Activated CD8-positive, alpha-beta T cell treated with anti-CD3 and anti-CD28 coated beads for 36 hours (primary cell): Measurements from ENCODE around the gene VPS37C. TPM values are rescaled to one million over a fixed set of nuclear protein-coding genes. Genes with fewer than 3 reads are reported as not detected.
"Not testable (repeated sequence)": the region's sequence is repeated elsewhere in the genome, so short reads cannot be mapped to it uniquely, and the experiment has no call there.

ENCODE experiments used
- ATAC-seq: fragments of 200-7000 bp; cut with Tn5 transposase; one replicate; pipeline ENCODE4 v1.10.0; 2021; ENCODE audit warnings: mild to moderate bottlenecking, moderate library complexity
- CTCF ChIA-PET: fragments of 350-600 bp; sonication (Branson Sonifier 250); formaldehyde crosslinking; loops from one replicate; lab custom pipeline; 2021; ENCODE audit warnings: antibody characterized with exemption; lab: Charles Lee
- POLR2A ChIA-PET: fragments of 350-600 bp; sonication (Branson Sonifier 250); formaldehyde crosslinking; loops from one replicate; lab custom pipeline; 2021; ENCODE audit warnings: antibody characterized with exemption; lab: Charles Lee
- DNase-seq: peaks from one replicate; pipeline ENCODE4 v3.0.0-alpha.2; 2020
- H3K27ac Mint-ChIP-seq: one replicate; pipeline ENCODE4 v1.8.0; 2021; ENCODE audit warnings: mild to moderate bottlenecking, mixed read lengths
- H3K27me3 Mint-ChIP-seq: one replicate; pipeline ENCODE4 v1.8.0; 2021; ENCODE audit warnings: mixed read lengths
- H3K36me3 Mint-ChIP-seq: one replicate; pipeline ENCODE4 v1.8.0; 2021; ENCODE audit warnings: low read depth, mixed read lengths
- H3K4me1 Mint-ChIP-seq: one replicate; pipeline ENCODE4 v1.8.0; 2021; ENCODE audit warnings: low read depth, mixed read lengths
- H3K4me3 Mint-ChIP-seq: one replicate; pipeline ENCODE4 v1.8.0; 2021; ENCODE audit warnings: mild to moderate bottlenecking, moderate library complexity, mixed read lengths
- H3K9me3 Mint-ChIP-seq: one replicate; pipeline ENCODE4 v1.8.0; 2021; ENCODE audit warnings: mixed read lengths
- CTCF ChIP-seq: fragments of 200-600 bp; IDR thresholded peaks from one replicate; pipeline ENCODE4 v1.8.0; 2022; ENCODE audit warnings: antibody characterized with exemption, mild to moderate bottlenecking
- intact Hi-C: fragments of 100-400 bp; cut with micrococcal nuclease; formaldehyde crosslinking; loops from one replicate; pipeline ENCODE4 v1.10.0; 2022
- total RNA-seq, 2 experiments: library from RNA; stranded (reverse); gene quantifications; one replicate each; pipeline ENCODE4 v1.2.3, GENCODE V29; 2021

VPS37C gene
- total RNA-seq, 2 experiments from 2014 or later: 6.6 to 7.2 TPM

GRCh38 chr11:61183645-61184044 lies 22.4 kb upstream of the VPS37C start:
- no peak for TF ChIP-seq CTCF
- Mint-ChIP-seq H3K27me3 (no peaks in the 10 kb centered on the region), H3K9me3 (no peaks in the 10 kb centered on the region), H3K4me1 (peaks cover 3% of the 10 kb centered on the region), H3K4me3 (no peak overlapping the region), H3K36me3 (no peaks in the 10 kb centered on the region), H3K27ac (no peak overlapping the region)
- DNase-seq (no peak), ATAC-seq (no peak)
- ChIA-PET CTCF (no interaction called here), POLR2A (no interaction called here)
- intact Hi-C loops: loop anchor here (10.0 kb wide), 1 partner anchor 49 kb away; no protein-coding TSS in a partner anchor

GRCh38 chr11:61181489-61181888 lies 20.3 kb upstream of the VPS37C start:
- TF ChIP-seq CTCF: no peak
- intact Hi-C loops: loop anchor here (10.0 kb wide), 1 partner anchor 47 kb away; no protein-coding TSS in a partner anchor
- ChIA-PET CTCF (interaction anchor here (1.4 kb wide), 1 partner anchor 350 kb away, joined by 4 read pairs; no protein-coding TSS in a partner anchor), POLR2A (no interaction called here)
- Mint-ChIP-seq H3K27me3 (no peaks in the 10 kb centered on the region), H3K27ac (no peak overlapping the region), H3K9me3 (no peaks in the 10 kb centered on the region), H3K4me1 (no peaks in the 10 kb centered on the region), H3K4me3 (no peak overlapping the region), H3K36me3 (no peaks in the 10 kb centered on the region)
- ATAC-seq: no peak
- DNase-seq: no peak

GRCh38 chr11:61180205-61180604 lies 19.0 kb upstream of the VPS37C start:
- H3K27me3 Mint-ChIP-seq, ATAC-seq, H3K9me3 Mint-ChIP-seq, H3K36me3 Mint-ChIP-seq, H3K27ac Mint-ChIP-seq, H3K4me1 Mint-ChIP-seq, CTCF ChIA-PET, DNase-seq, H3K4me3 Mint-ChIP-seq: not testable (repeated sequence)
- POLR2A ChIA-PET: interaction anchor here (0.6 kb wide), 1 partner anchor 155 kb away, joined by 3 read pairs; no protein-coding TSS in a partner anchor
- intact Hi-C loops: loop anchor here (10.0 kb wide), 1 partner anchor 45 kb away; no protein-coding TSS in a partner anchor

GRCh38 chr11:61176446-61176845 lies 15.2 kb upstream of the VPS37C start:
- Mint-ChIP-seq H3K9me3 (peaks cover 11% of the 10 kb centered on the region), H3K27ac (no peak overlapping the region), H3K4me1 (peaks cover 13% of the 10 kb centered on the region), H3K4me3 (no peak overlapping the region), H3K27me3 (no peaks in the 10 kb centered on the region), H3K36me3 (no peaks in the 10 kb centered on the region)
- POLR2A ChIA-PET: no interaction called here
- DNase-seq: no peak
- intact Hi-C loops: no loop called here
- ATAC-seq: no peak
- no peak for TF ChIP-seq CTCF
- CTCF ChIA-PET: interaction anchor here (1.2 to 3.1 kb wide), 2 partner anchors 11 to 22 kb away, joined by 3 to 19 read pairs; no protein-coding TSS in a partner anchor

GRCh38 chr11:61174949-61175348 lies 13.7 kb upstream of the VPS37C start:
- no peaks in the 10 kb centered on the region for H3K36me3 Mint-ChIP-seq
- TF ChIP-seq CTCF: no peak
- ATAC-seq: no peak
- H3K9me3 Mint-ChIP-seq: peaks cover 11% of the 10 kb centered on the region
- no peak overlapping the region for H3K27ac Mint-ChIP-seq
- DNase-seq: no peak
- intact Hi-C loops: no loop called here
- H3K4me3 Mint-ChIP-seq: no peak overlapping the region
- ChIA-PET CTCF (interaction anchor here (0.8 to 3.1 kb wide), 3 partner anchors 13 to 79 kb away, joined by 3 to 19 read pairs (median 3); no protein-coding TSS in a partner anchor), POLR2A (no interaction called here)
- no peaks in the 10 kb centered on the region for H3K27me3 Mint-ChIP-seq
- H3K4me1 Mint-ChIP-seq: peaks cover 13% of the 10 kb centered on the region
